NCI-H1092 treated with DMSO at 0.1 percent for 48 hours (cell line): ENCODE measurements around the gene PODXL2.
"Not testable (repeated sequence)": the region's sequence is repeated elsewhere in the genome, so short reads cannot be mapped to it uniquely, and the experiment has no call there.

Experiments
- DNase-seq: peaks from one replicate; lab custom pipeline; 2025; lab: John Stamatoyannopoulos, UW

Gene PODXL2

GRCh38 chr3:127689266-127689860 lies 60.4 kb downstream of the PODXL2 start:
- no peak for DNase-seq

- no peak for DNase-seq
These were observed 61.1 kb downstream of the PODXL2 start for GRCh38 chr3:127690106-127690505.

- no peak for DNase-seq
These were observed 62.0 kb downstream of the PODXL2 start for GRCh38 chr3:127690823-127691452.

- DNase-seq = no peak
These were observed 62.5 kb downstream of the PODXL2 start for GRCh38 chr3:127691489-127691888.

GRCh38 chr3:127691974-127692373 lies 63.0 kb downstream of the PODXL2 start:
- no peak for DNase-seq

GRCh38 chr3:127692501-127693335 lies 63.7 kb downstream of the PODXL2 start:
- DNase-seq = no peak

GRCh38 chr3:127693336-127693843 lies 64.4 kb downstream of the PODXL2 start:
- DNase-seq = no peak

GRCh38 chr3:127694467-127695215 lies 65.7 kb downstream of the PODXL2 start:
- peak; percentile 70 for DNase-seq

GRCh38 chr3:127697551-127698240 lies 68.7 kb downstream of the PODXL2 start:
- DNase-seq = peak; percentile 96

- DNase-seq = no peak
These were observed 69.3 kb downstream of the PODXL2 start for GRCh38 chr3:127698286-127698685.

- DNase-seq = no peak
These were observed 69.9 kb downstream of the PODXL2 start for GRCh38 chr3:127698691-127699415.

- DNase-seq = peak; percentile 54
These were observed 70.7 kb downstream of the PODXL2 start for GRCh38 chr3:127699416-127700300.

GRCh38 chr3:127700406-127700805 lies 71.4 kb downstream of the PODXL2 start:
- no peak for DNase-seq

- no peak for DNase-seq
These were observed 72.4 kb downstream of the PODXL2 start for GRCh38 chr3:127701280-127701911.

GRCh38 chr3:127702151-127702578 lies 73.2 kb downstream of the PODXL2 start:
- DNase-seq = no peak

GRCh38 chr3:127704840-127705239 lies 75.9 kb downstream of the PODXL2 start:
- DNase-seq = not testable (repeated sequence)

GRCh38 chr3:127706312-127706711 lies 77.3 kb downstream of the PODXL2 start:
- no peak for DNase-seq

GRCh38 chr3:127706785-127707351 lies 77.9 kb downstream of the PODXL2 start:
- no peak for DNase-seq

GRCh38 chr3:127707851-127708411 lies 78.9 kb downstream of the PODXL2 start:
- DNase-seq = no peak
